Measurements from ENCODE around the gene MUC4. TPM values are rescaled to one million over a fixed set of nuclear protein-coding genes. Genes with fewer than 3 reads are reported as not detected.

The MUC4 gene
- total RNA-seq, 4 donors from 2014 or later, result 0.19 to 3.0 (median 0.47) TPM; not detected in 1

DNA sequence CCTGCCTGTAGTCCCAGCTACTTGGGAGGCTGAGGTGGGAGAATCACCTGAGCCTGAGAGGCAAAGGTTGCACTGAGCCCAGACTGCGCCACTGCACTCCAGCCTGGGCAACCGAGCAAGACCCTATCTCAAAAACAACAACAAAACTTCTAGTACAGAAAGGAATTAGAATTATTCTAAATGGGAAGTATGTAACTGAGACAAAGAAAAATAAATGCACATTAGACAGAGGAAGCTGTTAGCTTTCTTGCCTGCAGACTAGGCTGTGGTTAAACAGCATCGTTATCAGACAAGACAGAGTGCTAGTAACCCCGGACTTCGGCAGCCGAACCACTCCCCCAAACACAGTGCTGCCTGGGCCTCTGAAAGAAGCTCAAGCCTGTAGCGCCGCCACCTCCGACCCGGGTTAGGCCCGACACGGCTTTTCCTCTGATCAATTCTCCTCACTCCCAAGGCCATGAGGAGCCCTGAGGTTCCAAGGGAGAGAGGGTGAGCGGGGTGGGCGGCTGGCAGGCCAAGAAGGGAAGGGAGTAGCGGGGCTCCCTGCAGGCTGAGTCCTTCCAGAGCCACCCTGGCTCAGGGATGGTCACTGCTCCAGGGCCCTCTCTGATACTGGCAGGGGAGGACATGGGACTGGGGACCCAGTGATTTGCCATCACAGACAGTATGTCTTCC lies 44.8 kb upstream of the MUC4 start:
- TF ChIP-seq EP300 (IDR thresholded peaks at IDR 0.05) (no peak), POLR2A (IDR thresholded peaks at IDR 0.05) (no peak), POLR2AphosphoS5 (IDR thresholded peaks at IDR 0.05) (no peak), CTCF (IDR thresholded peaks at IDR 0.05) (no peak)
- Histone ChIP-seq H3K27ac (no peak overlapping the region), H3K36me3 (no peaks in the 10 kb centered on the region), H3K27me3 (no peaks in the 10 kb centered on the region), H3K9me3 (no peaks in the 10 kb centered on the region), H3K4me1 (peaks cover 0 to 14% (median 0%) of the 10 kb centered on the region in 3 donors), H3K4me3 (no peak overlapping the region)
- WGBS, 2 donors (ENCODE audit: low coverage in 1 of 2), result 50 to 86% methylated on average over 2 to 3 of the region's 15 CpGs
- ATAC-seq, result no peak

- no peaks in the 10 kb centered on the region for H3K9me3 ChIP-seq
- no peaks in the 10 kb centered on the region for H3K27me3 ChIP-seq
- peaks cover 0 to 21% (median 0%) of the 10 kb centered on the region in 3 donors for H3K4me1 ChIP-seq
- no peak for ATAC-seq
- H3K27ac ChIP-seq, result no peak overlapping the region
- H3K36me3 ChIP-seq, result no peaks in the 10 kb centered on the region
- H3K4me3 ChIP-seq, result no peak overlapping the region
- TF ChIP-seq CTCF (IDR thresholded peaks at IDR 0.05), result no peak
- TF ChIP-seq POLR2A (IDR thresholded peaks at IDR 0.05), result no peak
- no peak for TF ChIP-seq POLR2AphosphoS5 (IDR thresholded peaks at IDR 0.05)
- no peak for TF ChIP-seq EP300 (IDR thresholded peaks at IDR 0.05)
- 76 to 78% methylated on average over 10 to 13 of the region's 13 CpGs for WGBS, 2 donors (ENCODE audit: low coverage in 1 of 2)
Observed at GRCh38 chr3:195855471-195856409, 44.0 kb upstream of the MUC4 start.

DNA sequence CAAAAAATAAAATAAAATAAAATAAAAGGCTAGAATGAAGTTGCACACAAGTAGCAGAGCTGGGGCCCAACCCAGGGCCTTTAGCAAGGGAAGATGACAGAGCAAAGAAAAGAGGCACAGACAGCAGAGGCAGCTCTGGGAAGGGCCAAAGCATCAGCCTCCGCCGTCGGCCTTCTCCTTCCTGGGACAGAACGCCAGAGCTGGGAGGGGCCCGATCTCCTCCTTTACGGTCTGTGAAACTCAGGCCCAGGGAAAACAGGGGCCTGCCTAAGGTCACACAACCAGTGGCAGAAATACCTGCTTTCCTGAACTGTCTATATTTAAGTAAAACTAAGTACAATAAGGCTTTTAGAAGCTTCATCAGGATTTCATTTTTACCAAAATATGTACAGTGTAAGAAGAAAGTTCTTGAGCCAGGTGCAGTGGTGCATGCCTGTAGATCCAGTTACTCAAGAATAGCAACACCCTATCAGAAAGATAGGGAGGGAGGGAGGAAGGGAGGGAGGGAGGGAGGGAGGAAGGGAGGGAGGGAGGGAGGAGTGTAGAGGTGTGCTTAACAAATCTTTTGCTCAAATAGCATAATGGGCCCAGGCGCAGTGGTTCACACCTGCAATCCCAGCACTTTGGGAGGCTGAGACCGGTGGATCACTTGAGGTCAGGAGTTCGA lies 43.0 kb upstream of the MUC4 start:
- no peak for ATAC-seq
- no peaks in the 10 kb centered on the region for H3K9me3 ChIP-seq
- H3K27me3 ChIP-seq, result no peaks in the 10 kb centered on the region
- H3K36me3 ChIP-seq, result no peaks in the 10 kb centered on the region
- H3K4me1 ChIP-seq, result peaks cover 0 to 17% (median 0%) of the 10 kb centered on the region in 3 donors
- TF ChIP-seq POLR2A (IDR thresholded peaks at IDR 0.05), result no peak
- no peak for TF ChIP-seq EP300 (IDR thresholded peaks at IDR 0.05)
- no peak for TF ChIP-seq CTCF (IDR thresholded peaks at IDR 0.05)
- TF ChIP-seq POLR2AphosphoS5 (IDR thresholded peaks at IDR 0.05), result no peak
- H3K4me3 ChIP-seq, result no peak overlapping the region
- H3K27ac ChIP-seq, result no peak overlapping the region
- WGBS, 2 donors (ENCODE audit: low coverage in 1 of 2), result 90 to 100% methylated on average over 6 of the region's 9 CpGs

GRCh38 chr3:195853996-195854395 lies 42.3 kb upstream of the MUC4 start:
- Histone ChIP-seq H3K27me3 (no peaks in the 10 kb centered on the region), H3K4me1 (peaks cover 0 to 9% (median 0%) of the 10 kb centered on the region in 3 donors), H3K9me3 (no peaks in the 10 kb centered on the region), H3K36me3 (no peaks in the 10 kb centered on the region), H3K4me3 (no peak overlapping the region), H3K27ac (no peak overlapping the region)
- no peak for ATAC-seq
- 83% methylated on average over 11 of the region's 14 CpGs; no CpG with 5 or more reads in 1 of the 2 donors for WGBS, 2 donors (ENCODE audit: low coverage in 1 of 2)
- TF ChIP-seq EP300 (IDR thresholded peaks at IDR 0.05), result no peak
- no peak for TF ChIP-seq POLR2A (IDR thresholded peaks at IDR 0.05)
- no peak for TF ChIP-seq POLR2AphosphoS5 (IDR thresholded peaks at IDR 0.05)
- TF ChIP-seq CTCF (IDR thresholded peaks at IDR 0.05), result no peak

Data from gastroesophageal sphincter (tissue), 4 donors.